Vagina (tissue), 2 donors: ENCODE measurements around the gene SMIM21.

Experiments used
- POLR2A ChIP-seq, 2 donors: fragments of 450-650 bp; IDR thresholded peaks; one replicate each; pipeline ENCODE4 v1.6.1; 2017; ENCODE audit warnings: antibody characterized with exemption in 2 of 2, mild to moderate bottlenecking in 2 of 2, moderate library complexity in 2 of 2
- POLR2AphosphoS5 ChIP-seq, 2 donors: sonication (generic); formaldehyde crosslinking; IDR thresholded peaks; one replicate each; pipeline ENCODE4 v1.9.0; 2017; ENCODE audit warnings: antibody characterized with exemption in 2 of 2, mild to moderate bottlenecking in 2 of 2, low read depth in 1 of 2; ENCODE audit not compliant: insufficient read depth in 1 of 2
- TF ChIP-seq, protein P1 (sequence below), 3 experiments: fragments of 450-650 bp in 2 of 3; fragments of 200-600 bp in 1 of 3; sonication (generic) in 1 of 3; IDR thresholded peaks; one replicate each; pipeline ENCODE4 v1.5.1; 2017 to 2019; ENCODE audit warnings: antibody characterized with exemption in 3 of 3, mild to moderate bottlenecking in 2 of 3, moderate library complexity in 2 of 3

GRCh38 chr18:75407468-75408437 lies 19.8 kb downstream of the SMIM21 start:
- TF ChIP-seq, protein P1, sequence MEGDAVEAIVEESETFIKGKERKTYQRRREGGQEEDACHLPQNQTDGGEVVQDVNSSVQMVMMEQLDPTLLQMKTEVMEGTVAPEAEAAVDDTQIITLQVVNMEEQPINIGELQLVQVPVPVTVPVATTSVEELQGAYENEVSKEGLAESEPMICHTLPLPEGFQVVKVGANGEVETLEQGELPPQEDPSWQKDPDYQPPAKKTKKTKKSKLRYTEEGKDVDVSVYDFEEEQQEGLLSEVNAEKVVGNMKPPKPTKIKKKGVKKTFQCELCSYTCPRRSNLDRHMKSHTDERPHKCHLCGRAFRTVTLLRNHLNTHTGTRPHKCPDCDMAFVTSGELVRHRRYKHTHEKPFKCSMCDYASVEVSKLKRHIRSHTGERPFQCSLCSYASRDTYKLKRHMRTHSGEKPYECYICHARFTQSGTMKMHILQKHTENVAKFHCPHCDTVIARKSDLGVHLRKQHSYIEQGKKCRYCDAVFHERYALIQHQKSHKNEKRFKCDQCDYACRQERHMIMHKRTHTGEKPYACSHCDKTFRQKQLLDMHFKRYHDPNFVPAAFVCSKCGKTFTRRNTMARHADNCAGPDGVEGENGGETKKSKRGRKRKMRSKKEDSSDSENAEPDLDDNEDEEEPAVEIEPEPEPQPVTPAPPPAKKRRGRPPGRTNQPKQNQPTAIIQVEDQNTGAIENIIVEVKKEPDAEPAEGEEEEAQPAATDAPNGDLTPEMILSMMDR (IDR thresholded peaks at IDR 0.05): no peak
- TF ChIP-seq POLR2A (IDR thresholded peaks at IDR 0.05): no peak
- TF ChIP-seq POLR2AphosphoS5 (IDR thresholded peaks at IDR 0.05; ENCODE audit: insufficient read depth in 1 of 2, low read depth in 1 of 2): no peak
